K562 (cell line): ENCODE measurements around the gene REX1BD. TPM values are rescaled to one million over a fixed set of nuclear protein-coding genes. Genes with fewer than 3 reads are reported as not detected.

Experiments
- ARHGAP35 ChIP-seq: fragments of 450-650 bp; IDR thresholded peaks from 2 replicates; pipeline ENCODE4 v1.6.1; 2018; ENCODE audit not compliant: partially characterized antibody
- HDGF ChIP-seq: fragments of 450-650 bp; IDR thresholded peaks from 2 replicates; pipeline ENCODE4 v1.6.1; 2016
- HOXB6 ChIP-seq: fragments of 250-450 bp; sonication (Bioruptor Pico); IDR thresholded peaks from 2 replicates; pipeline ENCODE4 v1.5.1; 2022; ENCODE audit warnings: mild to moderate bottlenecking, borderline replicate concordance
- JUN ChIP-seq, 2 experiments: sonication (generic) in 1 of 2; formaldehyde crosslinking in 1 of 2; IDR thresholded peaks; 2 replicates each; pipeline versions ENCODE4 v1.6.1 to v1.8.0; 2012 to 2022; ENCODE audit warnings: borderline replicate concordance in 2 of 2, mild to moderate bottlenecking in 2 of 2, improper control_type of control experiment in 1 of 2, low read depth in 1 of 2, low read length in 1 of 2, missing genetic modification reagents in 1 of 2
- LARP7 ChIP-seq: fragments of 450-650 bp; IDR thresholded peaks from 2 replicates; pipeline ENCODE4 v1.6.1; 2016
- NR2F6 ChIP-seq: fragments of 450-650 bp; formaldehyde crosslinking; IDR thresholded peaks from 2 replicates; pipeline ENCODE4 v1.4.0; 2020; ENCODE audit warnings: mild to moderate bottlenecking
- POLR2B ChIP-seq: fragments of 450-650 bp; IDR thresholded peaks from 2 replicates; pipeline ENCODE4 v1.6.1; 2018; ENCODE audit warnings: low read depth; ENCODE audit not compliant: partially characterized antibody
- RUNX1 ChIP-seq: sonication (generic); IDR thresholded peaks from 2 replicates; pipeline ENCODE4 v1.6.1; 2016; ENCODE audit warnings: antibody characterized with exemption, low read depth
- SMARCA4 ChIP-seq: fragments of 450-650 bp; IDR thresholded peaks from 2 replicates; pipeline ENCODE4 v1.6.1; 2016
- SMARCC2 ChIP-seq: fragments of 450-650 bp; IDR thresholded peaks from 2 replicates; pipeline ENCODE4 v1.6.1; 2017; ENCODE audit warnings: antibody characterized with exemption, moderate library complexity, mild to moderate bottlenecking, low read depth
- SNIP1 ChIP-seq: fragments of 450-650 bp; IDR thresholded peaks from 2 replicates; pipeline ENCODE4 v1.7.1; 2017; ENCODE audit warnings: low read depth, mild to moderate bottlenecking
- TCF7 ChIP-seq: sonication (generic); IDR thresholded peaks from 2 replicates; pipeline ENCODE4 v1.6.1; 2016; ENCODE audit warnings: antibody characterized with exemption, borderline replicate concordance
- XRCC5 ChIP-seq: fragments of 200-400 bp; formaldehyde crosslinking; IDR thresholded peaks from 2 replicates; pipeline ENCODE4 v1.6.1; 2017; ENCODE audit warnings: low read depth, mild to moderate bottlenecking, low read length
- ZNF592 ChIP-seq: fragments of 450-650 bp; IDR thresholded peaks from 2 replicates; pipeline ENCODE4 v1.6.1; 2017; ENCODE audit warnings: antibody characterized with exemption, mild to moderate bottlenecking
- polyA plus RNA-seq, 8 experiments: library from polyadenylated mRNA; depleted of rRNA in 4 of 8; stranded (reverse) in 5 of 8; unstranded in 3 of 8; fragments of >200 nt; fragmentation: Nextera tagmentation in 2 of 8; fragmentation: Illumina TruSeq in 1 of 8; extraction: Ambion mirVana in 2 of 8; extraction: Trizol in 1 of 8; gene quantifications; 2 replicates each; pipeline versions ENCODE4 v1.2.1 to v1.2.3, GENCODE V29; 2011 to 2014; ENCODE audit warnings: inconsistent platforms in 1 of 8, missing spikeins in 1 of 8
- total RNA-seq, 7 experiments: library from RNA; depleted of rRNA in 6 of 7; stranded (reverse); fragments of >200 nt in 6 of 7; fragmentation: Illumina TruSeq in 2 of 7; extraction: Trizol in 2 of 7; gene quantifications; 2 replicates each; pipeline versions ENCODE4 v1.2.1 to v1.2.3, GENCODE V29; 2011 to 2021; ENCODE audit warnings: low replicate concordance in 1 of 7
- TF ChIP-seq, protein P1 (sequence below): fragments of 450-650 bp; IDR thresholded peaks from 2 replicates; pipeline ENCODE4 v1.6.1; 2016; ENCODE audit warnings: borderline replicate concordance
- TF ChIP-seq, protein P2 (sequence below): sonication (generic); formaldehyde crosslinking; IDR thresholded peaks from 2 replicates; pipeline ENCODE4 v1.8.0; 2022; ENCODE audit warnings: mild to moderate bottlenecking, missing genetic modification reagents, borderline replicate concordance
- TF ChIP-seq, protein P3 (sequence below): sonication (generic); formaldehyde crosslinking; IDR thresholded peaks from 2 replicates; pipeline ENCODE4 v1.8.0; 2022; ENCODE audit warnings: mild to moderate bottlenecking, missing genetic modification reagents
- TF ChIP-seq, protein P4 (sequence below): fragments of 250-450 bp; sonication (Bioruptor Pico); IDR thresholded peaks from 2 replicates; pipeline ENCODE4 v1.5.1; 2021; ENCODE audit warnings: mild to moderate bottlenecking

REX1BD gene
- total and polyA plus RNA-seq, 9 of the 15 experiments (the other 6 are each of a cell fraction or from before 2014, with no cell fraction given), result 1.9 to 136 (median 13.8) TPM

DNA sequence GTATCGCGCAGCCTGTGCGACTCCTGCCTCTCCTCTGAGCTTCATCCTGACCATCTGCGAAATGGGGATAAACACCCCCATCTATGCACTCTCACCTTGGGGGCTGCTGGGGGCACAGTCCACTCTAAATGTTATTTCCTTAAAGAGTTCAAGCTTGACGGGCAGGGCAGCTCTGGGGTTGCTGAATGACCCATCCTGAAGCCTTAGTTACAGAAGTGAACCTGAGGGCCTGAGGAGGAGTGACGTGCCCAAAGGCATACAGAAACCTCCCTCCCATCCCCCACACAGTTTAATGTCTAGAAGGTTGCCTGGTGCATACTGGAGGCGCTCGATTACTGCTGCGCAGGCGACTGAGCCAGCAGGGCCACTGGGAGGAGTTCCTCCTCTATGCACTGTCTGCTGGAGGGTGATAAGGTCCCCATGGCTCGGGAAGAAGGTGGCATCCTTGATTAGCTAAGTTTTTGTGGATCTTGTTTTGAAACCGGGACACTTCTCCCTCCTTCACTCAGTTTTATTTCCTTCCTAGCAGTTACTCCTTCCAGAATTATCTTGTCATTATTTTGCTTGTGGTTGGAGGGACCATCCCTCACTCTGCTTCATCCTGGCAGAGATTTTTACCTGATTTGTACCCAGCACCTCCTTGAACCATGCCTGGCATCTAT lies 44.7 kb upstream of the REX1BD start (continued):
- TF ChIP-seq JUN (IDR thresholded peaks at IDR 0.05; ENCODE audit: borderline replicate concordance, low read depth, low read length), result peak; percentile 33; the same call in 1 of the 2 replicates
- no peak for TF ChIP-seq JUN (CRISPR knock-in tag; IDR thresholded peaks at IDR 0.05; ENCODE audit: borderline replicate concordance)
- TF ChIP-seq ARHGAP35, result no peak
- TF ChIP-seq, protein P1, sequence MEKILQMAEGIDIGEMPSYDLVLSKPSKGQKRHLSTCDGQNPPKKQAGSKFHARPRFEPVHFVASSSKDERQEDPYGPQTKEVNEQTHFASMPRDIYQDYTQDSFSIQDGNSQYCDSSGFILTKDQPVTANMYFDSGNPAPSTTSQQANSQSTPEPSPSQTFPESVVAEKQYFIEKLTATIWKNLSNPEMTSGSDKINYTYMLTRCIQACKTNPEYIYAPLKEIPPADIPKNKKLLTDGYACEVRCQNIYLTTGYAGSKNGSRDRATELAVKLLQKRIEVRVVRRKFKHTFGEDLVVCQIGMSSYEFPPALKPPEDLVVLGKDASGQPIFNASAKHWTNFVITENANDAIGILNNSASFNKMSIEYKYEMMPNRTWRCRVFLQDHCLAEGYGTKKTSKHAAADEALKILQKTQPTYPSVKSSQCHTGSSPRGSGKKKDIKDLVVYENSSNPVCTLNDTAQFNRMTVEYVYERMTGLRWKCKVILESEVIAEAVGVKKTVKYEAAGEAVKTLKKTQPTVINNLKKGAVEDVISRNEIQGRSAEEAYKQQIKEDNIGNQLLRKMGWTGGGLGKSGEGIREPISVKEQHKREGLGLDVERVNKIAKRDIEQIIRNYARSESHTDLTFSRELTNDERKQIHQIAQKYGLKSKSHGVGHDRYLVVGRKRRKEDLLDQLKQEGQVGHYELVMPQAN, result 0 out of 2 replicates have a peak, but pooled peaks have one; percentile 10
- peak; percentile 53 for TF ChIP-seq POLR2B
- TF ChIP-seq, protein P2, sequence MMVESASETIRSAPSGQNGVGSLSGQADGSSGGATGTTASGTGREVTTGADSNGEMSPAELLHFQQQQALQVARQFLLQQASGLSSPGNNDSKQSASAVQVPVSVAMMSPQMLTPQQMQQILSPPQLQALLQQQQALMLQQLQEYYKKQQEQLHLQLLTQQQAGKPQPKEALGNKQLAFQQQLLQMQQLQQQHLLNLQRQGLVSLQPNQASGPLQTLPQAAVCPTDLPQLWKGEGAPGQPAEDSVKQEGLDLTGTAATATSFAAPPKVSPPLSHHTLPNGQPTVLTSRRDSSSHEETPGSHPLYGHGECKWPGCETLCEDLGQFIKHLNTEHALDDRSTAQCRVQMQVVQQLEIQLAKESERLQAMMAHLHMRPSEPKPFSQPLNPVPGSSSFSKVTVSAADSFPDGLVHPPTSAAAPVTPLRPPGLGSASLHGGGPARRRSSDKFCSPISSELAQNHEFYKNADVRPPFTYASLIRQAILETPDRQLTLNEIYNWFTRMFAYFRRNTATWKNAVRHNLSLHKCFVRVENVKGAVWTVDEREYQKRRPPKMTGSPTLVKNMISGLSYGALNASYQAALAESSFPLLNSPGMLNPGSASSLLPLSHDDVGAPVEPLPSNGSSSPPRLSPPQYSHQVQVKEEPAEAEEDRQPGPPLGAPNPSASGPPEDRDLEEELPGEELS, result no peak
- 0 out of 2 replicates have a peak, but pooled peaks have one; percentile 75 for TF ChIP-seq XRCC5
- peak; percentile 48 for TF ChIP-seq RUNX1
- no peak for TF ChIP-seq HDGF
- peak; percentile 84; the same call in 1 of the 2 replicates for TF ChIP-seq TCF7
- TF ChIP-seq LARP7, result no peak
- TF ChIP-seq ZNF592, result 0 out of 2 replicates have a peak, but pooled peaks have one; percentile 42
- TF ChIP-seq HOXB6 (CRISPR knock-in tag), result no peak
- peak; percentile 90 for TF ChIP-seq SMARCC2
- TF ChIP-seq SMARCA4, result peak; percentile 98
- TF ChIP-seq NR2F6, result no peak
- TF ChIP-seq, protein P3, sequence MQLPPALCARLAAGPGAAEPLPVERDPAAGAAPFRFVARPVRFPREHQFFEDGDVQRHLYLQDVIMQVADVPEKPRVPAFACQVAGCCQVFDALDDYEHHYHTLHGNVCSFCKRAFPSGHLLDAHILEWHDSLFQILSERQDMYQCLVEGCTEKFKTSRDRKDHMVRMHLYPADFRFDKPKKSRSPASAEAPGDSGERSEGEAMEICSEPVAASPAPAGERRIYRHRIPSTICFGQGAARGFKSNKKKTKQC (CRISPR knock-in tag), result no peak; the same call in 1 of the 2 replicates
- no peak for TF ChIP-seq SNIP1
- TF ChIP-seq, protein P4, sequence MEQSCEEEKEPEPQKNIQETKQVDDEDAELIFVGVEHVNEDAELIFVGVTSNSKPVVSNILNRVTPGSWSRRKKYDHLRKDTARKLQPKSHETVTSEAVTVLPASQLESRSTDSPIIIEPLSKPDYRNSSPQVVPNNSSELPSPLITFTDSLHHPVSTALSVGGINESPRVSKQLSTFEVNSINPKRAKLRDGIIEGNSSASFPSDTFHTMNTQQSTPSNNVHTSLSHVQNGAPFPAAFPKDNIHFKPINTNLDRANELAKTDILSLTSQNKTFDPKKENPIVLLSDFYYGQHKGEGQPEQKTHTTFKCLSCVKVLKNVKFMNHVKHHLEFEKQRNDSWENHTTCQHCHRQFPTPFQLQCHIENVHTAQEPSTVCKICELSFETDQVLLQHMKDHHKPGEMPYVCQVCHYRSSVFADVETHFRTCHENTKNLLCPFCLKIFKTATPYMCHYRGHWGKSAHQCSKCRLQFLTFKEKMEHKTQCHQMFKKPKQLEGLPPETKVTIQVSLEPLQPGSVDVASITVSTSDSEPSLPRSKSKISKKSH (CRISPR knock-in tag), result no peak
